ENCODE measurements around the gene CAMKK1. TPM values are rescaled to one million over a fixed set of nuclear protein-coding genes. Genes with fewer than 3 reads are reported as not detected.

Gene CAMKK1
- 15.0 TPM for total RNA-seq

DNA sequence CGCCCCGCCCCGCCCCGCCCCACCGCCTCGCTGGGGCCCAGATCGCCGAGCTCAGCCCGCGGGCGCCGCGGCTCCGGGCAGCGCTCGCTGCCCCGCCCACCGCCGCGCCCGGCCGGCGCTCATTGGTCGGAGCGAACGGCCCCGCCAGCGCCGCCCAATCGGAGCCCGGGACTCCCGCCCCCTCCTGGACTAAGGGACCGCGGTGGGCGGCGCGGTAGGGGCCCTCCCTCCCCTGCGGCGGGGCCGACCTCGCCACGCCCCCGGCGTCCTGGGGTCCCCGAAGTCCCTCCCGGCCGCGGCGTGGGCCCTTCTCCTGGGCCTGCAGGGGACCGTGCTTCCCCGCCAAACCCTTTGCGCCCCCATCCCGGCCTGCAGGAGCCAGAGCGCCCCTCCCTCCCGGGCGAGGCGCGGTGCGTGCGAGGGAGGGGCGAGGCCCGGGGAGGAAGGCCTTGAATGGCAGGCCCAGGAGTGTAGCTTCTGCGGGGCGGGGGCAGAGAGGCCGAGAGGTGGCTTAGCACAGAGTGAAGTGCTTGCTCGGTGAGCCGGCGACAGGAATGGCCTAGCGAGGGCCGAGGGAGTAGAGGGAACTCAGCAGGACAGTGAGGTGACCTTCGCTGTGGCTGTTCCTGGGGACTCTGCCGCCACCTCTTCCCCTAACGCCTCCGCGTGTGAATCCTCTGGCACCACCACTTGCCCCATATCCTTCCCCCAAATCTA, at the start of gene CAMKK1:
CAMKK1 (minus strand) TSS at position 51 of the 717 bp plus-strand sequence. CDS start 7,366 bp downstream, outside the sequence.

DNA sequence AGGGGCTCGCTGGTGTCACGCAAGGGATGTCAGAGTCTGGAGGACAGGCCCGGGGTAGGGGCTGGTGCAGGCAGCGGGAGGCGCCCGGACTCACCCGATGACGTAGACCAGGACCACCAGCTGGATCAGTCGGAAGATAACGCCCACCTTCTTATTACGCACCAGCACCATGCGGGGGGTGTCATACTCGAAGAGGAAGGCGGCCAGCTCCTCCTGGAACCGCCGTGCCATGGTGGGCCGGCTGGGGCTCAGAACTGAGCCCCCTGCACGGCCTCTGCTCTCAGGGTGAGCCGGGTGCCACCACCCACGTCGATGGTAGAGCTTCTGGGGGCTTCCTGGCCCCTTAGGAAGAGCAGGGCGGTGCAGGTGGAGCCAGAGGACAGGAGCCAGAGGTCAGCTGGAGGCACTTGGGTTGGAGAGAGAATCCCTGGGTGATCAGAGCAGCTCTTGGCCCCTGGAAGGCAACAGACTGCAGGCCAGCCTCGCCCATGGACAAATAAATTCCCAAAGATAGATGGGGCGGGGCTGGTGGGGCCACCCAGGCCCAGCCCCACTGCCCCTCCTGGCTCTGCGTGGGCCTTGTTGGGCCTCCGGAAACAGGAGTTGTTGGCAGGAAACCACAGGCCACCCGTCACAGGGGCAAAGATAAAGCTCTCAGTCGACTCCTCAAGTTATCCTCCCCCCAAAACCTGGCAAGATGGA, 23.3 kb upstream of the CAMKK1 start, which contains the start of gene P2RX1:
P2RX1 (minus strand) TSS at position 471 of the 702 bp plus-strand sequence; CDS start at position 231, 240 bp downstream.

GRCh38 chr17:3845621-3846436, 47.0 kb downstream of the CAMKK1 start, which contains the start of gene NCBP3:
TSS of gene NCBP3 (minus strand) at chr17:3846246. CDS start at chr17:3846223, 23 bp downstream.

Other genes with a start within 250 kb of the CAMKK1 start
- gene TAX1BP3, start 224.5 kb downstream of the CAMKK1 start, total RNA-seq: 31.3 TPM
- gene EMC6, start 224.2 kb downstream of the CAMKK1 start, total RNA-seq: 10.6 TPM
- gene P2RX5, start 196.9 kb downstream of the CAMKK1 start, total RNA-seq: 6.9 TPM
- 1.3 TPM for gene HASPIN, start 169.2 kb downstream of the CAMKK1 start, total RNA-seq
- 11.6 TPM for gene ITGAE, start 91.9 kb downstream of the CAMKK1 start, total RNA-seq
- 60.7 TPM for gene NCBP3, start 46.8 kb downstream of the CAMKK1 start, total RNA-seq
- 0.31 TPM for gene P2RX1, start 23.4 kb upstream of the CAMKK1 start, total RNA-seq
- 3.8 TPM for gene ATP2A3, start 71.4 kb upstream of the CAMKK1 start, total RNA-seq
- gene ZZEF1, start 250.0 kb upstream of the CAMKK1 start, total RNA-seq: 107 TPM